ENCODE results near the gene MYOM3.

The MYOM3 gene

DNA sequence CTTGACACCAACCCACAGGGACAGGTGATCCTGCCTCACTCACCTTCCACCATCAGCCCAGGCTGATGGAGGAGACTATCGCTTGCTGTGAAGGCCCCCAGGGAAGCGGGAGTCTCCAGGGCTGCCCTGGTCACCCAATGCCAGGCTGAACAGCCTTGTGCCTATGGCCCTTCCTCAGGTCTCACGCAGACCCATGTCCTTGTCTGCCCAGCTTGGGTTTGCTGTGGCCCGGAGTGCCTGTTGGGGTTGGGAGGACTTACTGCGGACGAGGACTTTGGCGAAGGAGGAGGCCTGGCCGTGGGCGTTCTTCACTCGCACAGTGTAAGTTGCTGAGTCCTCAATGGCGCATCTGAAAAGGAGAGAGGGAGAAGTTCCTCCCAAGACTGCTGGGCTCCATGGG is 14.3 kb downstream of the MYOM3 start:
- TF ChIP-seq, protein P1, sequence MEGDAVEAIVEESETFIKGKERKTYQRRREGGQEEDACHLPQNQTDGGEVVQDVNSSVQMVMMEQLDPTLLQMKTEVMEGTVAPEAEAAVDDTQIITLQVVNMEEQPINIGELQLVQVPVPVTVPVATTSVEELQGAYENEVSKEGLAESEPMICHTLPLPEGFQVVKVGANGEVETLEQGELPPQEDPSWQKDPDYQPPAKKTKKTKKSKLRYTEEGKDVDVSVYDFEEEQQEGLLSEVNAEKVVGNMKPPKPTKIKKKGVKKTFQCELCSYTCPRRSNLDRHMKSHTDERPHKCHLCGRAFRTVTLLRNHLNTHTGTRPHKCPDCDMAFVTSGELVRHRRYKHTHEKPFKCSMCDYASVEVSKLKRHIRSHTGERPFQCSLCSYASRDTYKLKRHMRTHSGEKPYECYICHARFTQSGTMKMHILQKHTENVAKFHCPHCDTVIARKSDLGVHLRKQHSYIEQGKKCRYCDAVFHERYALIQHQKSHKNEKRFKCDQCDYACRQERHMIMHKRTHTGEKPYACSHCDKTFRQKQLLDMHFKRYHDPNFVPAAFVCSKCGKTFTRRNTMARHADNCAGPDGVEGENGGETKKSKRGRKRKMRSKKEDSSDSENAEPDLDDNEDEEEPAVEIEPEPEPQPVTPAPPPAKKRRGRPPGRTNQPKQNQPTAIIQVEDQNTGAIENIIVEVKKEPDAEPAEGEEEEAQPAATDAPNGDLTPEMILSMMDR (IDR thresholded peaks at IDR 0.05), result no peak
- no peak for DNase-seq (ENCODE audit: low spot score)
- H3K4me3 ChIP-seq, result no peak overlapping the region
- H3K27ac ChIP-seq, result no peak overlapping the region

DNA sequence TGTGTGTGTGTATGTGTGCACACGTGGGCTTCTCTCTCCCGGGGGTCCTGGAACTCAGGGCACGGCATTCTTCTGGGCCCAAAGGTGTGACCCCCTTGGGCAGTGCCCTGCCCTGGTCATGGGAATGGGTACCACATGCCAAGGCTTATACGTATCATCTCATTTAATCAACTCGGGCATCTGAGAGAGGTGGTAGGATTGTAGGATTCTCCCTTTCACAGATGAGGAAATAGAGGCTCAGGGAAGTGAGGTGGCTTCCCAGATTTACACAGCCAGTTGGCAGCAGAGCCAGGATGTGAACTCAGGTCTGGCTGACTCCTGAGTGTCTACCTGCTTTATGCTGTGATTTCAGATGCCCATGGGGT is 15.2 kb downstream of the MYOM3 start:
- TF ChIP-seq, protein P1 (IDR thresholded peaks at IDR 0.05), result no peak
- DNase-seq (ENCODE audit: low spot score), result no peak
- Histone ChIP-seq H3K27ac (no peak overlapping the region), H3K4me3 (no peak overlapping the region)

DNA sequence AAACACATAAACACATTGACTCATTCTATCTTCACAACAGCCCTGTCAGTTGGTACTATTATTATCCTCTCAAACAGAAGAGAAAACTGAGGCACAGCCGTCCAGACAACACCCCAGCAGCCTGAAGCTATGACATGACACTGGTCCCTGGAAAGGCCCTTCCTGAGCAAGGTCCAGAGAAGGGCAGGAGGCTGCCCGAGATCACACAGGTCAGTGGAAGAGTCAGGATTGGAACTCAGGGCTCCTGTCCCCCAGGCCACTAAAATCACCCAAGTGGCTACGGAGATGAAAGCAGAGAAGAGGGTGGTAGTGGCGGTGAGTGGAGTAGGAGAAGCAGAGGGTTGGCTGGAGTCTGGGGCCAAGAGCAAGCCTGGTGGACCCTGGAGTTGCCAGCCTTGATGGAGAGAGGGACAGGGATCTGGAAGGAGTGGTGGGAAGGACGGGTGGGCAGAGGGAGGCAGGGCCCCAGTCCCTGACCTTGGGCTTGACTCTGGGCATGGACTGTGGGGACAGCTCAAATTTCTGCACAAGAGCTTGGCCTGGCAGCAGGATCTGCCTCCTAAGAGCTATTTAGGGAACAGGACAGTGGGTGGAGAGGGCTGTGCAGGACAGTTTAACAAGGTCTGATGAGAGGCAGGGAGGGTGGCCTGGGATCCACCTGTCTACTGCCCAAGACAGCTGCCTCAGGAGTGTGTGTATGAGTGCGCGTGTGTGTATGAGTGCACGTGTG is 15.8 kb downstream of the MYOM3 start:
- H3K27ac ChIP-seq, result no peak overlapping the region
- no peak overlapping the region for H3K4me3 ChIP-seq
- TF ChIP-seq, protein P1 (IDR thresholded peaks at IDR 0.05), result no peak
- DNase-seq (ENCODE audit: low spot score), result no peak

DNA sequence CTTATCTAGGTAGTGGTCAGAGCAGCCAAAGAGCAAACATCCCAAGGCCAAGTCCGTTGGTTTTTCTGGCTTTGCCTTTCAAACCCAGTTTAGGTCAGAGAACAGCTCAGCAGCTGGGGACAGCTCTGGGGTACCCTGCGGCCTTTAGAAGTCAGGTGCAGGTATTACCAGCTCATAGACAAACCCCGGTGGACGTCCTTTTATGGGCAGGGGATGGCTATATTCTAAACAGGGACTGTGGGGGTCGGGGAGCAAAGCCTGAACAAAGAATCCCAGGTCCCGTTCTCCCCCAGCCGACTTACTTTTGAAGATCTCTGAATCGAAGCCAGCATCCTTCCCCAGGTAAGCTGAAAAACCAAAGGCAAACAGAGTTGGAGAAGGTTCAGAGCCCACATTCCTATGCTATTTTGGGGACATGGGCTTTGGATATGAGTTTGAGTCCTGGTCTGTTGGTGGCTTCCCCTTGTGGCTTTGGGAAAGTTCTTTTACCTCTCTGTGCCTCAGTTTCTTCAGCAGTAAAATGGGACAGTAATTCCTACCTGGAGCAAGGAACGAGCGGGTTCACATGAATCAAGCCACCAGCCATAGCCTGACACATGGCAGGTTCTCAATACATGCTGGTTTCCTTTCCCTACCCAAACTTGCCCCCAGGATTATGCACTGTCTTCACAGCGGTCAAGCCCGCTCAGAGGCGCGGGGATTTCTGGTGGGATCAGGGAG is 16.6 kb downstream of the MYOM3 start:
- TF ChIP-seq, protein P1 (IDR thresholded peaks at IDR 0.05), result no peak

DNA sequence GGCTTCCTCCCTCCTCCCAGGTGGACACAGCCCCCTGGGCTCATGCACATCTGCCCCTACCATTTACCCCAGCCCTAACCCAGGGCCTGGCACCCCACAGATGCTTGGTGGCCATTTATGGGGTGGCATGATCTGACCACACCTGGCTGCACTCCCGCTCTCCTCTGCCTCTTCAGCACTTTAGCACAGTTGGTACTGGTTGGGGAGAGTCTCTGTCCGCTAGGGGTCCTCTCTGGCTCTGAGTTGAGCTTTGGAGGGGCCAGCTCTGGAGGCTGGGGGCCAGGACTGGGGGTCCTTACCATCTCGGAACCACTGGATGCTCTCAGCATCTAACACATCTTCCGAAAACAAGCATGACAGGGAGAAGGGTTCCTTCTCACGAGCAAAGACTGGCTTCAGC is 17.4 kb downstream of the MYOM3 start:
- H3K27ac ChIP-seq, result no peak overlapping the region
- no peak for DNase-seq (ENCODE audit: low spot score)
- no peak overlapping the region for H3K4me3 ChIP-seq
- TF ChIP-seq, protein P1 (IDR thresholded peaks at IDR 0.05), result no peak

More for the DNA sequence above, 16.6 kb downstream of the MYOM3 start:
- H3K4me3 ChIP-seq, result no peak overlapping the region
- no peak overlapping the region for H3K27ac ChIP-seq
- no peak for DNase-seq (ENCODE audit: low spot score)

DNA sequence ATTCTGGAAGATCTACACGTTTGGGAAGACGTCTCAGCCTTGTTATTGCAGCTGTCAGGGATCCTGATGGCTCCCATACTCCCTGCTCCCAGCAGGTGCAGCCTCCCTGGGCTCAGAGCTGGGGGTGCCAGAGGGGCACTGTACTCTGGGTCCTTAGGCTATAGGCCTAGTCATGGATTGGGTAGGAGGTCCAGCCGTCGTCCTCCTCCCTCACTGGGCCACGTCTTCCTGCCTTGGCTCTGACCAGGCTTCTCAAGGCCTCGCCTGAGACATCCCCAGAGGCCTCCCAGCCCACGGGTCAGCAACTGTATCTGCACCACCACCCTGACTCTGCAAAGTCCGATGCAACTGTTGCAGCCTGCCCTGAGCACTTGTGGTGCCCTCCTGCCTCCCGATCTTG is 18.2 kb downstream of the MYOM3 start:
- Histone ChIP-seq H3K27ac (no peak overlapping the region), H3K4me3 (no peak overlapping the region)
- DNase-seq (ENCODE audit: low spot score), result no peak
- TF ChIP-seq, protein P1 (IDR thresholded peaks at IDR 0.05), result no peak

DNA sequence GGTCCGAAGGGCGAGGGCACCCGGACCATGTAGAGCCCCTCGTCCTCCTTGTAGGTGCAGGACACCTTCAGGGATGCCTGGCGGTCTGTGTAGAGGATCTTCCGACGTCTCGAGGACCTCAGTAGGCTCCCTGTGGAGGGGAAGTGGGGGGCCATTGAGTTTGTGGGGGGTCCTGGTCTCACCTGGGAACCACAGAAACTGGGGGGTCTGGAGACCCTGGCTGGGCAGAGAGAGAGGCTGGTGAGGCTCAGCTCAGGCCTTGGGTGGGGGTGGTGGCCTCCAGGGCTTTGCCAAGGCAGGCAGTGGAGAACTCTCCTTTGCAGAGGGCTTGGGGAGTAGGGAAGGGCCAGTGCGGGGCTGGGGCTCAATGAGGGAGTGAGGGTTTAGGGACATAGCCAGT is 19.0 kb downstream of the MYOM3 start:
- H3K27ac ChIP-seq, result no peak overlapping the region
- TF ChIP-seq, protein P1 (IDR thresholded peaks at IDR 0.05), result no peak
- no peak overlapping the region for H3K4me3 ChIP-seq
- no peak for DNase-seq (ENCODE audit: low spot score)
